SK-N-SH (cell line): ENCODE results near the gene HSD11B1. TPM values are rescaled to one million over a fixed set of nuclear protein-coding genes. Genes with fewer than 3 reads are reported as not detected.

Experiments used
- CTCF ChIA-PET: fragments of 300-600, 350-600 bp; formaldehyde crosslinking; extraction: SDS; loops from one replicate; lab custom pipeline; 2021; lab: Yijun Ruan, JAX
- POLR2A ChIA-PET: fragments of 350-600 bp; sonication (Branson Sonifier 250); formaldehyde crosslinking; extraction: SDS; loops from one replicate; lab custom pipeline; 2020; ENCODE audit warnings: antibody characterized with exemption, inconsistent platforms; lab: Yijun Ruan, JAX
- DNase-seq: peaks from one replicate; pipeline ENCODE4 v3.0.0; 2012
- H2AFZ ChIP-seq: fragments of 200-600 bp; sonication (generic); 2 replicates; pipeline ENCODE4 v1.8.1; 2016; ENCODE audit warnings: antibody characterized with exemption, mild to moderate bottlenecking, low read depth
- H3F3A ChIP-seq: fragments of 200-600 bp; sonication (generic); replicated peaks from 2 replicates; pipeline ENCODE3; 2016; ENCODE audit warnings: antibody characterized with exemption, mild to moderate bottlenecking; ENCODE audit not compliant: insufficient read depth
- H3K27ac ChIP-seq, 2 experiments: fragments of 200-500 bp in 1 of 2; fragments of 200-600 bp in 1 of 2; sonication (Bioruptor generic) in 1 of 2; sonication (generic), shearing (Covaris generic) in 1 of 2; 2 replicates each; pipeline versions ENCODE4 v1.5.1 to v1.6.1; 2014 to 2016; ENCODE audit warnings: low read depth in 2 of 2, inconsistent platforms in 1 of 2, low read length in 1 of 2, mild to moderate bottlenecking in 1 of 2, mixed read lengths in 1 of 2
- H3K27me3 ChIP-seq: fragments of 200-600 bp; sonication (generic), shearing (Covaris generic); 2 replicates; pipeline ENCODE4 v1.6.1; 2016; ENCODE audit warnings: mixed run types; ENCODE audit not compliant: insufficient read depth
- H3K36me3 ChIP-seq, 2 experiments: fragments of 200-500 bp in 1 of 2; fragments of 200-600 bp in 1 of 2; sonication (Bioruptor generic) in 1 of 2; sonication (generic) in 1 of 2; replicated peaks in 1 of 2; 2 replicates each; pipeline versions ENCODE3 to v1.5.1; 2014 to 2016; ENCODE audit warnings: low read length in 1 of 2, mild to moderate bottlenecking in 1 of 2; ENCODE audit not compliant: insufficient read depth in 2 of 2, control insufficient read depth in 1 of 2
- H3K4me1 ChIP-seq, 2 experiments: fragments of 200-500 bp in 1 of 2; fragments of 200-600 bp in 1 of 2; sonication (Bioruptor generic) in 1 of 2; sonication (generic), shearing (Covaris generic) in 1 of 2; 2 replicates each; pipeline versions ENCODE4 v1.5.1 to v1.6.1; 2014 to 2016; ENCODE audit warnings: low read depth in 1 of 2, low read length in 1 of 2, mixed run types in 1 of 2; ENCODE audit not compliant: insufficient read depth in 2 of 2, control insufficient read depth in 1 of 2
- H3K4me2 ChIP-seq: fragments of 200-600 bp; sonication (generic), shearing (Covaris generic); 2 replicates; pipeline ENCODE4 v1.6.1; 2017; ENCODE audit warnings: mixed run types
- H3K4me3 ChIP-seq, 2 experiments: fragments of 200-500 bp in 1 of 2; fragments of 200-600 bp in 1 of 2; sonication (Bioruptor generic) in 1 of 2; sonication (generic), shearing (Covaris generic) in 1 of 2; 2 replicates each; pipeline versions ENCODE4 v1.5.1 to v1.8.1; 2014 to 2016; ENCODE audit warnings: low read depth in 2 of 2, inconsistent platforms in 1 of 2, low read length in 1 of 2, mild to moderate bottlenecking in 1 of 2, mixed read lengths in 1 of 2, moderate library complexity in 1 of 2
- H3K79me2 ChIP-seq: fragments of 200-600 bp; sonication (generic); 2 replicates; pipeline ENCODE4 v1.8.1; 2017; ENCODE audit warnings: mild to moderate bottlenecking; ENCODE audit not compliant: insufficient read depth
- H3K9ac ChIP-seq: fragments of 200-600 bp; sonication (generic); 2 replicates; pipeline ENCODE4 v1.6.1; 2017; ENCODE audit warnings: mixed run types
- H3K9me2 ChIP-seq: fragments of 200-600 bp; sonication (generic); 2 replicates; pipeline ENCODE4 v1.6.1; 2017; ENCODE audit warnings: mixed run types
- H3K9me3 ChIP-seq: fragments of 200-600 bp; sonication (generic); 2 replicates; pipeline ENCODE4 v1.6.1; 2017; ENCODE audit warnings: mixed run types, mild to moderate bottlenecking, moderate library complexity
- H4K20me1 ChIP-seq: fragments of 200-600 bp; sonication (generic); 2 replicates; pipeline ENCODE4 v1.6.1; 2017; ENCODE audit warnings: mild to moderate bottlenecking, mixed run types; ENCODE audit not compliant: insufficient read depth
- CHD2 ChIP-seq: fragments of 150-350 bp; IDR thresholded peaks from 2 replicates; pipeline ENCODE4 v1.6.1; 2018; ENCODE audit warnings: low read length; ENCODE audit not compliant: partially characterized antibody
- EP300 ChIP-seq, 2 experiments: IDR thresholded peaks; 2 replicates each; pipeline versions ENCODE4 v1.4.0 to v1.6.1; 2012; ENCODE audit warnings: borderline replicate concordance in 1 of 2, low read depth in 1 of 2, low read length in 1 of 2
- FOXM1 ChIP-seq: IDR thresholded peaks from 2 replicates; pipeline ENCODE4 v1.4.0; 2012; ENCODE audit warnings: low read depth, mild to moderate bottlenecking
- GABPA ChIP-seq: IDR thresholded peaks from 2 replicates; pipeline ENCODE4 v1.4.0; 2012; ENCODE audit warnings: low read depth, mild to moderate bottlenecking
- GATA2 ChIP-seq: sonication (generic); formaldehyde crosslinking; IDR thresholded peaks from 2 replicates; pipeline ENCODE4 v1.5.0; 2020; ENCODE audit warnings: mild to moderate bottlenecking, missing genetic modification reagents
- MEF2A ChIP-seq: IDR thresholded peaks from 2 replicates; pipeline ENCODE4 v1.4.0; 2012; ENCODE audit warnings: low read depth, borderline replicate concordance
- POLR2AphosphoS5 ChIP-seq: IDR thresholded peaks from 2 replicates; pipeline ENCODE4 v1.6.1; 2012; ENCODE audit warnings: low read depth, low read length
- TEAD4 ChIP-seq: IDR thresholded peaks from 2 replicates; pipeline ENCODE4 v1.4.0; 2012; ENCODE audit warnings: mild to moderate bottlenecking, borderline replicate concordance; ENCODE audit not compliant: insufficient read depth
- YY1 ChIP-seq: IDR thresholded peaks from 2 replicates; pipeline ENCODE4 v1.4.0; 2012; ENCODE audit warnings: low read depth, mild to moderate bottlenecking
- WGBS: methylation state at CpG from one replicate; pipeline ENCODE4 v1.1.6; 2017; ENCODE audit warnings: low lambda C conversion rate; 5-methylcytosine and 5-hydroxymethylcytosine counted together
- polyA plus RNA-seq, 3 experiments: library from polyadenylated mRNA; depleted of rRNA; stranded (reverse); fragments of >200 nt; gene quantifications; 2 replicates each; pipeline ENCODE4 v1.2.3, GENCODE V29; 2012
- TF ChIP-seq, protein P1 (sequence below): fragments of 150-350 bp; IDR thresholded peaks from 2 replicates; pipeline ENCODE4 v1.6.1; 2017; ENCODE audit warnings: antibody characterized with exemption, low read length, low read depth, borderline replicate concordance
- TF ChIP-seq, protein P2 (sequence below): IDR thresholded peaks from 2 replicates; pipeline ENCODE4 v1.6.1; 2012; ENCODE audit warnings: mild to moderate bottlenecking, low read depth, low read length, moderate library complexity
- TF ChIP-seq, protein P3 (sequence below): IDR thresholded peaks from 2 replicates; pipeline ENCODE4 v1.4.0; 2012; ENCODE audit warnings: low read depth, borderline replicate concordance

The HSD11B1 gene
- polyA plus RNA-seq, 1 of the 3 experiments (the other 2 are of a cell fraction), result 0.23 TPM

DNA sequence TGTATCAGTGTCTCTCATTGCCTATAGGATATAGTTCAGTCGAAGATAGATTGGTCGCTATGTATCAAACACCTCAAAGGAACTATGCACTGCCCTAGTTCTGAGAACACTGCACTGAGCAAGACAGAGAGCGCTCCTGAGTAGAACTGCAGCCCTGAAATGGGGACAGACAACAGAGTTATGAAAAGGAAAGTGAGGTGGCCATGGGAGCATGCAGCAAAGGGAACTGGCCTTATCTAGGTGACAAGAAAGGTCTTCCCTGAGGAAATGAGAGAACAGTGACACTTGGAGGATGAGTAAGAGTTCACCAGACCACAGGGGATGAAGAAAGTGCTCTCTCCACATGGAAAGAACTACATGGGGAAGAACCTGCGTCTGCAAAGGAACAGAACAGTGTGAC is 36.9 kb upstream of the HSD11B1 start:
- H3K4me2 ChIP-seq, result no peak overlapping the region
- no peaks in the 10 kb centered on the region for H3F3A ChIP-seq
- CTCF ChIA-PET, result no interaction called here
- 80% methylated on average over 4 of the region's 4 CpGs for WGBS
- no peaks in the 10 kb centered on the region for H3K27me3 ChIP-seq
- no peaks in the 10 kb centered on the region for H3K9me2 ChIP-seq
- H3K9ac ChIP-seq, result no peak overlapping the region
- no peaks in the 10 kb centered on the region for H3K79me2 ChIP-seq
- H4K20me1 ChIP-seq, result no peaks in the 10 kb centered on the region
- no peak for DNase-seq
- no peaks in the 10 kb centered on the region for H3K4me1 ChIP-seq
- no peaks in the 10 kb centered on the region for H3K36me3 ChIP-seq
- TF ChIP-seq, protein P1, sequence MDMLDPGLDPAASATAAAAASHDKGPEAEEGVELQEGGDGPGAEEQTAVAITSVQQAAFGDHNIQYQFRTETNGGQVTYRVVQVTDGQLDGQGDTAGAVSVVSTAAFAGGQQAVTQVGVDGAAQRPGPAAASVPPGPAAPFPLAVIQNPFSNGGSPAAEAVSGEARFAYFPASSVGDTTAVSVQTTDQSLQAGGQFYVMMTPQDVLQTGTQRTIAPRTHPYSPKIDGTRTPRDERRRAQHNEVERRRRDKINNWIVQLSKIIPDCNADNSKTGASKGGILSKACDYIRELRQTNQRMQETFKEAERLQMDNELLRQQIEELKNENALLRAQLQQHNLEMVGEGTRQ, result no peak
- TF ChIP-seq, protein P2, sequence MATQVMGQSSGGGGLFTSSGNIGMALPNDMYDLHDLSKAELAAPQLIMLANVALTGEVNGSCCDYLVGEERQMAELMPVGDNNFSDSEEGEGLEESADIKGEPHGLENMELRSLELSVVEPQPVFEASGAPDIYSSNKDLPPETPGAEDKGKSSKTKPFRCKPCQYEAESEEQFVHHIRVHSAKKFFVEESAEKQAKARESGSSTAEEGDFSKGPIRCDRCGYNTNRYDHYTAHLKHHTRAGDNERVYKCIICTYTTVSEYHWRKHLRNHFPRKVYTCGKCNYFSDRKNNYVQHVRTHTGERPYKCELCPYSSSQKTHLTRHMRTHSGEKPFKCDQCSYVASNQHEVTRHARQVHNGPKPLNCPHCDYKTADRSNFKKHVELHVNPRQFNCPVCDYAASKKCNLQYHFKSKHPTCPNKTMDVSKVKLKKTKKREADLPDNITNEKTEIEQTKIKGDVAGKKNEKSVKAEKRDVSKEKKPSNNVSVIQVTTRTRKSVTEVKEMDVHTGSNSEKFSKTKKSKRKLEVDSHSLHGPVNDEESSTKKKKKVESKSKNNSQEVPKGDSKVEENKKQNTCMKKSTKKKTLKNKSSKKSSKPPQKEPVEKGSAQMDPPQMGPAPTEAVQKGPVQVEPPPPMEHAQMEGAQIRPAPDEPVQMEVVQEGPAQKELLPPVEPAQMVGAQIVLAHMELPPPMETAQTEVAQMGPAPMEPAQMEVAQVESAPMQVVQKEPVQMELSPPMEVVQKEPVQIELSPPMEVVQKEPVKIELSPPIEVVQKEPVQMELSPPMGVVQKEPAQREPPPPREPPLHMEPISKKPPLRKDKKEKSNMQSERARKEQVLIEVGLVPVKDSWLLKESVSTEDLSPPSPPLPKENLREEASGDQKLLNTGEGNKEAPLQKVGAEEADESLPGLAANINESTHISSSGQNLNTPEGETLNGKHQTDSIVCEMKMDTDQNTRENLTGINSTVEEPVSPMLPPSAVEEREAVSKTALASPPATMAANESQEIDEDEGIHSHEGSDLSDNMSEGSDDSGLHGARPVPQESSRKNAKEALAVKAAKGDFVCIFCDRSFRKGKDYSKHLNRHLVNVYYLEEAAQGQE, result no peak
- TF ChIP-seq CHD2 (no peak), GATA2 (no peak), FOXM1 (no peak), EP300 (IDR thresholded peaks at IDR 0.05; ENCODE audit: borderline replicate concordance in 1 of 2, low read depth in 1 of 2, low read length in 1 of 2) (no peak), YY1 (no peak), MEF2A (no peak), POLR2AphosphoS5 (no peak), TEAD4 (no peak), GABPA (no peak)
- TF ChIP-seq, protein P3, sequence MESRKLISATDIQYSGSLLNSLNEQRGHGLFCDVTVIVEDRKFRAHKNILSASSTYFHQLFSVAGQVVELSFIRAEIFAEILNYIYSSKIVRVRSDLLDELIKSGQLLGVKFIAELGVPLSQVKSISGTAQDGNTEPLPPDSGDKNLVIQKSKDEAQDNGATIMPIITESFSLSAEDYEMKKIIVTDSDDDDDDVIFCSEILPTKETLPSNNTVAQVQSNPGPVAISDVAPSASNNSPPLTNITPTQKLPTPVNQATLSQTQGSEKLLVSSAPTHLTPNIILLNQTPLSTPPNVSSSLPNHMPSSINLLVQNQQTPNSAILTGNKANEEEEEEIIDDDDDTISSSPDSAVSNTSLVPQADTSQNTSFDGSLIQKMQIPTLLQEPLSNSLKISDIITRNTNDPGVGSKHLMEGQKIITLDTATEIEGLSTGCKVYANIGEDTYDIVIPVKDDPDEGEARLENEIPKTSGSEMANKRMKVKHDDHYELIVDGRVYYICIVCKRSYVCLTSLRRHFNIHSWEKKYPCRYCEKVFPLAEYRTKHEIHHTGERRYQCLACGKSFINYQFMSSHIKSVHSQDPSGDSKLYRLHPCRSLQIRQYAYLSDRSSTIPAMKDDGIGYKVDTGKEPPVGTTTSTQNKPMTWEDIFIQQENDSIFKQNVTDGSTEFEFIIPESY, result no peak
- TF ChIP-seq, all 33 proteins: peak for 0
- POLR2A ChIA-PET, result no interaction called here
- no peak overlapping the region for H2AFZ ChIP-seq
- H3K9me3 ChIP-seq, result no peaks in the 10 kb centered on the region
- no peak overlapping the region for H3K4me3 ChIP-seq
- no peak overlapping the region for H3K27ac ChIP-seq
